Stomach smooth muscle (tissue), 2 donors: Measurements from ENCODE around the gene ZPR1.

Experiments used
- H3K27ac ChIP-seq: one replicate; pipeline ENCODE4 v1.7.0; 2013; ENCODE audit warnings: mild to moderate bottlenecking, low read length, inconsistent platforms
- H3K27me3 ChIP-seq, 2 donors: one replicate each; pipeline ENCODE4 v1.7.0; 2013; ENCODE audit warnings: low read length in 2 of 2; ENCODE audit not compliant: insufficient read depth in 2 of 2, control insufficient read depth in 1 of 2
- H3K36me3 ChIP-seq, 2 donors: one replicate each; pipeline ENCODE4 v1.7.0; 2013; ENCODE audit warnings: low read length in 2 of 2; ENCODE audit not compliant: control insufficient read depth in 2 of 2, insufficient read depth in 2 of 2
- H3K4me1 ChIP-seq: one replicate; pipeline ENCODE4 v1.7.0; 2013; ENCODE audit warnings: low read length; ENCODE audit not compliant: control insufficient read depth, insufficient read depth
- H3K4me3 ChIP-seq, 2 donors: one replicate each; pipeline ENCODE4 v1.7.0; 2013; ENCODE audit warnings: low read length in 2 of 2
- H3K9ac ChIP-seq, 2 donors: one replicate each; pipeline ENCODE4 v1.7.0; 2013; ENCODE audit warnings: low read length in 2 of 2, mild to moderate bottlenecking in 1 of 2
- H3K9me3 ChIP-seq, 2 donors: one replicate each; pipeline ENCODE4 v1.7.0; 2013; ENCODE audit warnings: low read length in 2 of 2; ENCODE audit not compliant: control insufficient read depth in 2 of 2
- donor health status: healthy.
- donor health status: Pancreatic carcinoma.

Gene ZPR1

DNA sequence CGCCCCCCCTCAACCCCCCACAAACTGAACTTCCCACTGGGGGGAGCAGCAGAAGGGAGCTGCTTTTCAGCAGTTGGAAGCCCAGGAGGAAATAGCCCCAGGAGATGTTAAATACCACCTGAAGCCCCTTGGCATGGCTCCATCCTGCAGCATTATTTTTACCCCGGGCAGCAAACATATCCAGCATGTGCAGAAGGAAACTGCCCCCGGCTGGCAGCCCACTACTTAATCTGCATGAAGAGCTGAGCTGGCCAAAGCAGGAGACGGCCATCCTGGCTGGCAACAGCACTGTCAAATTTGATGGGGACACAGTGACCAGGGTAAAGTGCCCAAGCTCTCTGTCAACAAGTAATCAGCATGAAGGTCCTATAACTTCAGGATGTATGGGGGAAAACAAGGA lies 47.1 kb downstream of the ZPR1 start:
- Histone ChIP-seq H3K4me3 (no peak overlapping the region), H3K27ac (no peak overlapping the region), H3K4me1 (no peaks in the 10 kb centered on the region), H3K9ac (no peak overlapping the region), H3K36me3 (no peaks in the 10 kb centered on the region), H3K9me3 (no peaks in the 10 kb centered on the region), H3K27me3 (no peaks in the 10 kb centered on the region)

DNA sequence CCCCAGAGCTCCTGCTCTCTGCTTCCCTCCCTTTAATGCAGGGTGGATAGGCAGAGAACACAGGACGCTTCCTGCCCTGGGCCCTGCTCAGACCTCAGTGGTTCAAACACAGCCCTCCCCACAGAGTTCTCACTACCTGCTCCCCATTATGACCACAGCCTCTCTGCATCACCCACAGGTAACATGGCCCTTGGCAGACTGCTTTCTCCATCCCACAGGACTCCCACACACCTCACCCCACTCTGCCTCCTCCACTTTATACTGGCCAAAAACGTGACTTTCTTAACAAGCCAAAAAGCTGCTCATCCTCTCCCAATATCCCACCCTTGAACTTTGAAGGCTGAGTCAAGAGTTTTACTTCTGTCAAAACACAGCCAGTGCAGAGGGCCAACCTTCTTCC lies 48.8 kb downstream of the ZPR1 start:
- H3K4me1 ChIP-seq = no peaks in the 10 kb centered on the region
- no peak overlapping the region for H3K9ac ChIP-seq
- H3K4me3 ChIP-seq = no peak overlapping the region

DNA sequence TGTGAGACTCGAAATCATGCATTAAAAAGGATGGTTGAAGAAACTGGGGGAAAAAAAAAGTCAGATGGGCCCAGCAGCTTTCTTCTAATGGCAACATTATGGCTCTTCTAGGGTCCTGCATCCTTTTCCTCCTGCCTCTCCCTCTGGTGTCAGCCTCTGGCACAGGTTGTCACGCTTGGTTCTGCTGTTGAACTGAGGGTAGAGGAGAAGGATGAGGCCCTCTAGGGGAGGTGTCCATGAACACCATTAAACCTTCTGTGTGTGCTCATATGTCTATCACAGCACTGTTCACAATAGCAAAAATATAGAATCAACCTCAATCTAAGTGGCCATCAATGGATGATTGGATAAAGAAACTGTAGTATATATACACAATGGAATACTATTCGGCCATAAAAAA lies 51.1 kb downstream of the ZPR1 start:
- Histone ChIP-seq H3K4me1 (no peaks in the 10 kb centered on the region), H3K4me3 (no peak overlapping the region), H3K27me3 (peaks cover 0 to 2% of the 10 kb centered on the region in 2 donors), H3K9me3 (no peaks in the 10 kb centered on the region), H3K9ac (no peak overlapping the region), H3K27ac (no peak overlapping the region), H3K36me3 (no peaks in the 10 kb centered on the region)

More for the DNA sequence above, 48.8 kb downstream of the ZPR1 start:
- H3K27me3 ChIP-seq = no peaks in the 10 kb centered on the region
- no peaks in the 10 kb centered on the region for H3K36me3 ChIP-seq
- H3K27ac ChIP-seq = no peak overlapping the region
- no peaks in the 10 kb centered on the region for H3K9me3 ChIP-seq

DNA sequence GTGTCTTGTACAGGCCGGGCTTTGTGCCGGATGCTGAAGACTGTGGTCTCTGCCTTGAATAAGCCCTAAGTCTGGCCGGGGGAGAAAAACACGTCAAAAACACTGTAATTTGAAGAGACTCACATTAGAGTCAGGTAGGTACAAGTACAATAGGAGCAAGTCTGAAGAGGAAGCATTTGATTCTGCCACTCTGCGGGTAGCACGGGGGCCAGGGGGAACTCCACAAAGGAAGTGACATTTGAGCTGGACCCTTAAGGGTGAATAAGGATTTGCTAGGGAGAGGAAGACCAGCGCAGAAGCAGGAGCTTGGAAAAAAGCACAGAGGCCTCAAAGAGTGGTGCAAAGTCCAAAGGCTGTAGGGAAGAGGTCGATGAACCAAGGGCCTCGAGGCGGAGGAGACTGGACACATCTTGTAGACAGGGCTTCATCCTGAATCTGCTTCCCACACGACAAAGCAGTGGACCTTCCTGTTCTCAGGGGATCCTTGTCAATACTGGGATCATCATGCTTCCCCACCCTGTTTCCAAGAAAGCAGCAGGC lies 53.8 kb downstream of the ZPR1 start:
- Histone ChIP-seq H3K9ac (no peak overlapping the region), H3K9me3 (no peaks in the 10 kb centered on the region), H3K27ac (no peak overlapping the region), H3K27me3 (peaks cover 4 to 12% of the 10 kb centered on the region in 2 donors), H3K4me3 (no peak overlapping the region), H3K4me1 (peaks cover 3% of the 10 kb centered on the region), H3K36me3 (no peaks in the 10 kb centered on the region)

DNA sequence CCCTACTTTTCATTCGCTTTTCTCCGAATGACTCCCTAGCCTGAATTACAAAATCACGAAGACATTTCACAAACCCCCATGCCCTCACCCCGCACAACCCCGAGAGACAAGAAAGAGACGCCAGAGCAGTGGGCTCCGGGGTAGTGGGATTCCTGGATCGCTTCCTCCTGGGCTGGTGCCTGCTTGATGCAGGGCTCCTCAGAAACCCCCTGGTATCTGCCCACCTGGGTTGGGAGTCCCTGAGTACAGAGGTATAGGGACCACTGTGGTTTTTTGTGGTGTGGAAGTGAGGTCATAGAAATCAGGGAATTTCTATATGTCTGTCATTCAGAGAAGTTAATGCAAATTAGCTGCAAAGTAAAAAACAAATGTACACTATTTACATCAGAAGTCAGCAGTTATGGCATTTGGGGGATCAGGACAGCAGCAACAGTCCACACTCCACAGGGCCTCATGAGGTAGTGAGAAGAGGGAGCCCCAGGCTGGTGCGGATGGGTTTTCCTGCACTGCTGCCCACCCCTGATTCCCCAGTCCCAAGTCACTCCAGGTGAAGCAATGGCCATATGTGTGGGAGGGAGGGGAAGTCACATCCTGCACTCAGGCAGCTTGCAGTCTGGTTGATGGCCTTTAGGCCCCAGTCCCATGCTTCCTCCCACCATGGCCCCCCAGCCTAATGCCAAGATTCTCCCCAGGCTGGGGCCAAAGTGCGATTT lies 54.6 kb downstream of the ZPR1 start:
- H3K27ac ChIP-seq = no peak overlapping the region
- H3K4me3 ChIP-seq = no peak overlapping the region
- H3K4me1 ChIP-seq = peaks cover 3% of the 10 kb centered on the region
- H3K36me3 ChIP-seq = no peaks in the 10 kb centered on the region
- no peaks in the 10 kb centered on the region for H3K9me3 ChIP-seq
- peaks cover 4 to 12% of the 10 kb centered on the region in 2 donors for H3K27me3 ChIP-seq
- H3K9ac ChIP-seq = no peak overlapping the region

DNA sequence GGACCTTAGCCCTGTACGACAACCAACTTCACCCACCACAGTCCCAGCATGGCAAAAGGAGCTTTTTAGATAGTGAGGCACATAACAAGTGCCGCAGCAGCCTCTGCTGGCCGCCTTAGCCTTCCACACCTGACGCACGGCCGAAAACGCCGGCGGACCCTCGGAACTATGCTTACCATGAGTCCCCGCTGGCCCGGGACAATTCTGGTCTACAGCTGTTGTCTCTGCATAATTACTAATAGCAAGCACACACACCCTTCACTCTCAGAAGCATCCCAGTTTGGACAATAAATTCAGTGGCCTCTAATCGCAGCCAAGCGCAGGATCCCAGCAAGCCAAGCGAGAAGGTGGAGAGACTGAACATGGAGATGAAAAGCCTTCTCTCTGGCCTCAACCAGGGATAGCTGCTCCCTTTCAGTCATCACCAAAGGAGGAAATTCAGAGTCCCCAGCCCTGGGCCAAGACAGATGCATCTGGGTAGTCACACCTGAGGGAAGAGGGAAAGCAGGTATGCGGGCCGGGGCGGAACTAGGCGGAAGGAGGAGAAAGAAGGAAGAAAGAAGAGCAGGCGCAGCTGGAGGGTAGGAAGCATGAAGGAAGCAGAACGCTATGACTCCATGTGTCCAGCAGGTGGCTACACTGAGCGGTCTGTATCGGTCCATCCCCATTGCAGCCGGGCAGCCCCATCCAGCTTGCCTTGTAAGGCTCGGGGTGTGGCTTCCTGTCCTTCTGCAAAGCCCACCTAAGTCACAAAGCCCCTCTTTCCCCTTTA lies 55.4 kb downstream of the ZPR1 start:
- Histone ChIP-seq H3K27me3 (peaks cover 4 to 12% of the 10 kb centered on the region in 2 donors), H3K4me1 (peaks cover 3% of the 10 kb centered on the region), H3K36me3 (no peaks in the 10 kb centered on the region), H3K9me3 (no peaks in the 10 kb centered on the region), H3K9ac (no peak overlapping the region), H3K4me3 (no peak overlapping the region), H3K27ac (no peak overlapping the region)

DNA sequence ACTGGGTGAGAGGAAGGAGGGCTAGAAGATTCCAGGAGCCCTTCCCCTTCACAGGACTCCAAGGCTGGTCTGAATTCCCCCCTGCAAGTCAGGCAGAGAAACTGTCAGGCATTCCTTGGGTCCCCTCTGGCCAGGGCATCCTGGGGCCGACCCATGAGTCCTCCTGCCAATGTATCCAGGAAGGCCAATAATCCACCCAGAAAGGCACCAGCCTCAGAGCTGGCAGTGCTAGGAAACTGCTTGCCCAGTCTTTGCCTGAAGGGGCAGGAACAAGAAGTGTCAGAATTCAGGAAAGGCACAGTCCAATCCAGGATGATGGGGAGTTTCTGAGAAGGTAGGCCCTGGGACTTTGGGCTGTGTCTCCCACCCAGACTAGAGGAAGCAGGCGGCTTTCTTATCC lies 56.0 kb downstream of the ZPR1 start:
- Histone ChIP-seq H3K9me3 (no peaks in the 10 kb centered on the region), H3K4me1 (peaks cover 3% of the 10 kb centered on the region), H3K27ac (no peak overlapping the region), H3K9ac (no peak overlapping the region), H3K4me3 (no peak overlapping the region), H3K27me3 (peaks cover 4 to 14% of the 10 kb centered on the region in 2 donors), H3K36me3 (no peaks in the 10 kb centered on the region)

DNA sequence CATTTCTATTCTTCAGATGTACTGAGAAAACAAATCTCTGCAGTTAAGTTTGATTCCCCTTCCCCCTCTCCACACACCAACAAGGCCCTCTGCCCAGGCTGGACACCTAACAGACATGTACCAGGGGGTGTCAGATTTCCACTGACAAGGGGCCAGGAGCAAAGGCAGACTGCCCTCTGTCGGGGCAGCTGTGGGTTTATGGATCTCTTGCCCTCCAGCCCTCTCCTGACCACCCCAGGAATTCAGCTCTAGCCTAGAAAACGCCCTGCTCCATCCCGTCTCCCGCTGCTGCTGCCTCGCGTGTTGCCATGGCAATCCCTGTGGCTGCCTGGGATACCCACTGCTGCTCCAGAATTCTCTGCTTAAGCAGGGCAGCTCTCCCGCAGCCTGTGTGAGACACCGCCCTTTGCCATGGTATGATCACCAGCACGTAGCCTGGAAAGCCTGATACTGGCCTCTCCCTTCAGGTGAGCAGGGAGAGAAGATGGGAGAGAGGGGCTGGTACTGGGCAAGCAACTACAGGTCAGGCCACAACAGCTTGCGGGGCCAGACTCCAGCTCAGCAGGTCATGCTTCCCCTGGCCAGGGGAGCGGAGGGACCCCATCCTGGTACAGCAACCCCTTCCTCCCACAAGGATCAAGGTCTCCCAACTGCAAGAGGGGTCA lies 56.6 kb downstream of the ZPR1 start:
- no peak overlapping the region for H3K9ac ChIP-seq
- H3K27ac ChIP-seq = no peak overlapping the region
- H3K4me3 ChIP-seq = no peak overlapping the region
- no peaks in the 10 kb centered on the region for H3K36me3 ChIP-seq
- peaks cover 4 to 16% of the 10 kb centered on the region in 2 donors for H3K27me3 ChIP-seq
- H3K4me1 ChIP-seq = peaks cover 6% of the 10 kb centered on the region
- no peaks in the 10 kb centered on the region for H3K9me3 ChIP-seq

DNA sequence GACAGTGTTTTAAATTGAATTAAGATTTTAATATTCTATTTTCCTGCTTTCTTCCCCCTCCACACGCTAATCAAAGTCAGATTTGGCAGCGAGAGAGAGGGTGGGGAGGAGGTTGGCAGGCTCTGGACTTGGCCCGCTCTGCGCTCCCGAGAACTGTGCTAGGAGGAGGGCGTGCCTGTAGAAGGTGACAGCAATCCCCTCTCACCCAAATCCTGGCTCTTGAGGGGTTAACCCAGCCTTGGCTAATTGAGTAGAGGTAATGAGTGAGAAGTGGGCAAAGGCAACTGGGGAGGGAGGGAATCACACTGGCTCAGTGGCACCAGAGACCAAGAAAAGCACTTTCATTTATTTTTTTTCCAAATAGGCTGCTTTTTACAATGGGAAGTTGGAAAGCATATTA lies 57.2 kb downstream of the ZPR1 start:
- H3K27me3 ChIP-seq = peaks cover 4 to 18% of the 10 kb centered on the region in 2 donors

DNA sequence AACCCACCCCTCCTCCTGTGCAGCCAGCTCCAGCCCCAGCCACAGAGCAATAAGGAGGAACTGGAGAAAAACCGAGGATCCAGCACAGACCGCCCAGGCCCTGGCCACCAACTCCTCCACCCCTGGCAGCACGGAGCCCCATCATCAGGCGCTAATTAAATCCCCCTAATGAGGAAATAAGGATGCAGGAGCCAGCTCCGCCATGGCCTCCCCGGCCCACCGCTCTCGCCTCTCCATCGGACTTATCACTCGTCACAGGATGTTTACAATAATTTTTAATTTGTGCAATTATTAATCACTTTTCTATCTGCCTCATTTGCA lies 57.6 kb downstream of the ZPR1 start:
- Histone ChIP-seq H3K27ac (no peak overlapping the region), H3K36me3 (no peaks in the 10 kb centered on the region), H3K9me3 (no peaks in the 10 kb centered on the region), H3K4me1 (peaks cover 6% of the 10 kb centered on the region), H3K27me3 (peaks cover 4 to 21% of the 10 kb centered on the region in 2 donors), H3K9ac (no peak overlapping the region), H3K4me3 (no peak overlapping the region)

More for the DNA sequence above, 57.2 kb downstream of the ZPR1 start:
- Histone ChIP-seq H3K4me1 (peaks cover 6% of the 10 kb centered on the region), H3K9me3 (no peaks in the 10 kb centered on the region), H3K4me3 (no peak overlapping the region), H3K9ac (no peak overlapping the region), H3K27ac (no peak overlapping the region), H3K36me3 (no peaks in the 10 kb centered on the region)
